ENCODE data around the gene C1orf52. TPM values are rescaled to one million over a fixed set of nuclear protein-coding genes. Genes with fewer than 3 reads are reported as not detected.

Gene C1orf52
- total and polyA plus RNA-seq, 9 of the 15 experiments (the other 6 are each of a cell fraction or from before 2014, with no cell fraction given): 17.0 to 38.5 (median 33.0) TPM

DNA sequence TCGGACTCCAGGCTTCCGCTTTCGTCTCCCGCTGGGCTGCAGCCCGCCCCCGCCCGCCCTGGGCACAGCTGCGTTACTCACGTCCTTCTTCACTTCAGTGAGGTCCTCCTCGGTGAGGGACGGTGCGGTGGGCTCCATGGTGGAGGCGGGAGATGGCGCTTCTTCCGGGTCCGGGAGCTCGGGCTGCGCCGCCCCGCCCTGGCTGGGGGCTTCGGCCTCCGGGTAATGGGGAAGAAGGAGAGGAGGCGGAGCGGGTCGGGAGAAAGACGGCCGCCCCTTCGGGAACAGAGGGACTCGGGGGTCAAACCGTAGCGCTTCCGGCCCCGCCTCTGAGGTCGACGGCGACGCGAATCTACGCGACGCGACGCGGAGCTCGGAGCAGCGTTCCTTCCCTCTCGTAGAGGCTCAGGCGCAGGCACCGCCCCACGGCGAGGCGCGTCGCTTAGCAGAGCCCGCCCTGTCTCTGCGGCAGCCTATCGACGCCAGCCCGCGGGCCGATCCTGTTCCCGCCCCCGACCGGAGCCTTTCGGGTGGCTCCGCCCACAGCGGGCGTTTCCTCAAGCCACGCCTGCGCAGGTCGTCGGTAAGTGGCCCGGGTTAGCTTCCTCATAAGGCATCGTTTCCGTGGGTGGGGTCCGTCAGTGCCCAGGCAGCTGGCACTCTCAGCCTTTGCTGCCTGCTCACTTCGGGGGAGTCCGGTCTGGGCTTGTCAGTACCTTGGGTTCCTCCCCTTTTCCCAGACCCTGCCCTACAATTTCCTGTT, 16.9 kb upstream of the C1orf52 start, which contains the start of gene BCL10 (continued):
- TF ChIP-seq, protein P1, sequence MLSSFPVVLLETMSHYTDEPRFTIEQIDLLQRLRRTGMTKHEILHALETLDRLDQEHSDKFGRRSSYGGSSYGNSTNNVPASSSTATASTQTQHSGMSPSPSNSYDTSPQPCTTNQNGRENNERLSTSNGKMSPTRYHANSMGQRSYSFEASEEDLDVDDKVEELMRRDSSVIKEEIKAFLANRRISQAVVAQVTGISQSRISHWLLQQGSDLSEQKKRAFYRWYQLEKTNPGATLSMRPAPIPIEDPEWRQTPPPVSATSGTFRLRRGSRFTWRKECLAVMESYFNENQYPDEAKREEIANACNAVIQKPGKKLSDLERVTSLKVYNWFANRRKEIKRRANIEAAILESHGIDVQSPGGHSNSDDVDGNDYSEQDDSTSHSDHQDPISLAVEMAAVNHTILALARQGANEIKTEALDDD (IDR thresholded peaks at IDR 0.05): no peak
- TF ChIP-seq HMG20A (CRISPR knock-in tag; conservative IDR thresholded peaks at IDR 0.05): no peak
- no peak for TF ChIP-seq HNRNPK (IDR thresholded peaks at IDR 0.05; ENCODE audit: low read depth, low read length, poor library complexity, severe bottlenecking)
- peak; percentile 73; the same call in 1 of the 2 replicates for TF ChIP-seq CTBP1 (IDR thresholded peaks at IDR 0.05; ENCODE audit: borderline replicate concordance)
- TF ChIP-seq ZZZ3 (IDR thresholded peaks at IDR 0.05): no peak
- peak; percentile 33 for TF ChIP-seq PRPF4 (IDR thresholded peaks at IDR 0.05; ENCODE audit: insufficient read depth, low read depth, low read length, poor library complexity, severe bottlenecking)
- no peak for TF ChIP-seq FOXK1 (CRISPR knock-in tag; IDR thresholded peaks at IDR 0.05; ENCODE audit: borderline replicate concordance)
- no peak for TF ChIP-seq MYC (IDR thresholded peaks at IDR 0.05; ENCODE audit: low read depth, low read length)
- no peak for TF ChIP-seq MYC (CRISPR knock-in tag; IDR thresholded peaks at IDR 0.05; ENCODE audit: borderline replicate concordance, low read depth)
- no peak for TF ChIP-seq DMBX1 (CRISPR knock-in tag; IDR thresholded peaks at IDR 0.05; ENCODE audit: borderline replicate concordance)
- no peak for TF ChIP-seq EZH2 (IDR thresholded peaks at IDR 0.05; ENCODE audit: borderline replicate concordance, low read depth, low read length)
- TF ChIP-seq, protein P2, sequence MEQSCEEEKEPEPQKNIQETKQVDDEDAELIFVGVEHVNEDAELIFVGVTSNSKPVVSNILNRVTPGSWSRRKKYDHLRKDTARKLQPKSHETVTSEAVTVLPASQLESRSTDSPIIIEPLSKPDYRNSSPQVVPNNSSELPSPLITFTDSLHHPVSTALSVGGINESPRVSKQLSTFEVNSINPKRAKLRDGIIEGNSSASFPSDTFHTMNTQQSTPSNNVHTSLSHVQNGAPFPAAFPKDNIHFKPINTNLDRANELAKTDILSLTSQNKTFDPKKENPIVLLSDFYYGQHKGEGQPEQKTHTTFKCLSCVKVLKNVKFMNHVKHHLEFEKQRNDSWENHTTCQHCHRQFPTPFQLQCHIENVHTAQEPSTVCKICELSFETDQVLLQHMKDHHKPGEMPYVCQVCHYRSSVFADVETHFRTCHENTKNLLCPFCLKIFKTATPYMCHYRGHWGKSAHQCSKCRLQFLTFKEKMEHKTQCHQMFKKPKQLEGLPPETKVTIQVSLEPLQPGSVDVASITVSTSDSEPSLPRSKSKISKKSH (CRISPR knock-in tag; IDR thresholded peaks at IDR 0.05): no peak
- TF ChIP-seq ZBTB17 (CRISPR knock-in tag; IDR thresholded peaks at IDR 0.05): no peak
- TF ChIP-seq, protein P3, sequence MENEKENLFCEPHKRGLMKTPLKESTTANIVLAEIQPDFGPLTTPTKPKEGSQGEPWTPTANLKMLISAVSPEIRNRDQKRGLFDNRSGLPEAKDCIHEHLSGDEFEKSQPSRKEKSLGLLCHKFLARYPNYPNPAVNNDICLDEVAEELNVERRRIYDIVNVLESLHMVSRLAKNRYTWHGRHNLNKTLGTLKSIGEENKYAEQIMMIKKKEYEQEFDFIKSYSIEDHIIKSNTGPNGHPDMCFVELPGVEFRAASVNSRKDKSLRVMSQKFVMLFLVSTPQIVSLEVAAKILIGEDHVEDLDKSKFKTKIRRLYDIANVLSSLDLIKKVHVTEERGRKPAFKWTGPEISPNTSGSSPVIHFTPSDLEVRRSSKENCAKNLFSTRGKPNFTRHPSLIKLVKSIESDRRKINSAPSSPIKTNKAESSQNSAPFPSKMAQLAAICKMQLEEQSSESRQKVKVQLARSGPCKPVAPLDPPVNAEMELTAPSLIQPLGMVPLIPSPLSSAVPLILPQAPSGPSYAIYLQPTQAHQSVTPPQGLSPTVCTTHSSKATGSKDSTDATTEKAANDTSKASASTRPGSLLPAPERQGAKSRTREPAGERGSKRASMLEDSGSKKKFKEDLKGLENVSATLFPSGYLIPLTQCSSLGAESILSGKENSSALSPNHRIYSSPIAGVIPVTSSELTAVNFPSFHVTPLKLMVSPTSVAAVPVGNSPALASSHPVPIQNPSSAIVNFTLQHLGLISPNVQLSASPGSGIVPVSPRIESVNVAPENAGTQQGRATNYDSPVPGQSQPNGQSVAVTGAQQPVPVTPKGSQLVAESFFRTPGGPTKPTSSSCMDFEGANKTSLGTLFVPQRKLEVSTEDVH (IDR thresholded peaks at IDR 0.05; ENCODE audit: low read depth, partially characterized antibody): peak; percentile 83
